Activated CD4-positive, alpha-beta T cell treated with anti-CD3 and anti-CD28 coated beads, Interleukin-2, amount 50 U/mL, for 48 hours (primary cell): ENCODE results near the gene RNFT2.
"Not testable (repeated sequence)": the region's sequence is repeated elsewhere in the genome, so short reads cannot be mapped to it uniquely, and the experiment has no call there.

ENCODE experiments used
- DNase-seq, 2 experiments: peaks; one replicate each; pipeline ENCODE4 v3.0.0-alpha.2; 2020

RNFT2 gene

GRCh38 chr12:116710370-116711150 lies 27.6 kb upstream of the RNFT2 start:
- DNase-seq: no peak

GRCh38 chr12:116712458-116713303 lies 25.4 kb upstream of the RNFT2 start:
- DNase-seq: no peak

- DNase-seq: no peak
Observed at GRCh38 chr12:116713527-116713926, 24.6 kb upstream of the RNFT2 start.

GRCh38 chr12:116714175-116714574 lies 23.9 kb upstream of the RNFT2 start:
- no peak for DNase-seq

GRCh38 chr12:116717466-116718437 lies 20.4 kb upstream of the RNFT2 start:
- no peak for DNase-seq

- DNase-seq: no peak
Observed at GRCh38 chr12:116718655-116719454, 19.3 kb upstream of the RNFT2 start.

- DNase-seq: no peak
Observed at GRCh38 chr12:116719731-116720528, 18.2 kb upstream of the RNFT2 start.

- no peak for DNase-seq
Observed at GRCh38 chr12:116722245-116722644, 15.9 kb upstream of the RNFT2 start.

GRCh38 chr12:116726694-116727093 lies 11.4 kb upstream of the RNFT2 start:
- DNase-seq: no peak

GRCh38 chr12:116727261-116727660 lies 10.9 kb upstream of the RNFT2 start:
- DNase-seq: no peak

GRCh38 chr12:116727891-116728290 lies 10.2 kb upstream of the RNFT2 start:
- DNase-seq: no peak

GRCh38 chr12:116731801-116732200 lies 6.3 kb upstream of the RNFT2 start:
- no peak for DNase-seq

GRCh38 chr12:116734156-116734768 lies 3.9 kb upstream of the RNFT2 start:
- no peak for DNase-seq

- no peak for DNase-seq
Observed at GRCh38 chr12:116735084-116735483, 3.0 kb upstream of the RNFT2 start.

- no peak for DNase-seq
Observed at GRCh38 chr12:116735951-116736599, 2.0 kb upstream of the RNFT2 start.

GRCh38 chr12:116736962-116737773 lies 947 bp upstream of the RNFT2 start:
- peak; percentile 5 to 14 for DNase-seq

GRCh38 chr12:116739381-116739887 lies 1.3 kb downstream of the RNFT2 start:
- no peak for DNase-seq

- not testable (repeated sequence) for DNase-seq
Observed at GRCh38 chr12:116742787-116743186, 4.7 kb downstream of the RNFT2 start.

- DNase-seq: no peak
Observed at GRCh38 chr12:116744766-116745165, 6.7 kb downstream of the RNFT2 start.
